ENCODE results near the gene GABBR2. TPM values are rescaled to one million over a fixed set of nuclear protein-coding genes. Genes with fewer than 3 reads are reported as not detected.

Gene GABBR2
- total and polyA plus RNA-seq, 2 donors = 0.14 TPM

GRCh38 chr9:98563212-98563907 is 145.4 kb downstream of the GABBR2 start:
- DNase-seq (ENCODE audit: low read depth in 6 of 9, low spot score in 9 of 9) = no peak
- WGBS = 97% methylated on average over 14 of the region's 14 CpGs

GRCh38 chr9:98559561-98559960 is 149.2 kb downstream of the GABBR2 start:
- H3K27ac ChIP-seq (ENCODE audit: low read depth in 1 of 2, low read length in 1 of 2) = no peak overlapping the region
- H3K4me1 ChIP-seq (ENCODE audit: control insufficient read depth in 2 of 2, insufficient read depth in 2 of 2, low read length in 2 of 2) = no peaks in the 10 kb centered on the region
- no peaks in the 10 kb centered on the region for H3K27me3 ChIP-seq (ENCODE audit: control insufficient read depth in 2 of 2, insufficient read depth in 1 of 2, low read length in 1 of 2)
- DNase-seq (ENCODE audit: low read depth in 6 of 9, low spot score in 9 of 9) = no peak
- H3K36me3 ChIP-seq (ENCODE audit: control insufficient read depth in 2 of 2, insufficient read depth in 2 of 2, low read length in 1 of 2) = no peaks in the 10 kb centered on the region
- no peaks in the 10 kb centered on the region for H3K9me3 ChIP-seq (ENCODE audit: control insufficient read depth in 2 of 2, insufficient read depth in 1 of 2, low read length in 1 of 2)
- no peak overlapping the region for H3K4me3 ChIP-seq (ENCODE audit: low read length in 2 of 2)

More at GRCh38 chr9:98563212-98563907, 145.4 kb downstream of the GABBR2 start:
- Histone ChIP-seq H3K27ac (ENCODE audit: low read depth in 1 of 2, low read length in 1 of 2) (no peak overlapping the region), H3K36me3 (ENCODE audit: control insufficient read depth in 2 of 2, insufficient read depth in 2 of 2, low read length in 1 of 2) (no peaks in the 10 kb centered on the region), H3K27me3 (ENCODE audit: control insufficient read depth in 2 of 2, insufficient read depth in 1 of 2, low read length in 1 of 2) (no peaks in the 10 kb centered on the region), H3K4me3 (ENCODE audit: low read length in 2 of 2) (no peak overlapping the region), H3K9me3 (ENCODE audit: control insufficient read depth in 2 of 2, insufficient read depth in 1 of 2, low read length in 1 of 2) (no peaks in the 10 kb centered on the region), H3K4me1 (ENCODE audit: control insufficient read depth in 2 of 2, insufficient read depth in 2 of 2, low read length in 2 of 2) (no peaks in the 10 kb centered on the region)

- no peaks in the 10 kb centered on the region for H3K9me3 ChIP-seq (ENCODE audit: control insufficient read depth in 2 of 2, insufficient read depth in 1 of 2, low read length in 1 of 2)
- H3K4me1 ChIP-seq (ENCODE audit: control insufficient read depth in 2 of 2, insufficient read depth in 2 of 2, low read length in 2 of 2) = no peaks in the 10 kb centered on the region
- no peak for DNase-seq (ENCODE audit: low read depth in 6 of 9, low spot score in 9 of 9)
- H3K4me3 ChIP-seq (ENCODE audit: low read length in 2 of 2) = no peak overlapping the region
- H3K27ac ChIP-seq (ENCODE audit: low read depth in 1 of 2, low read length in 1 of 2) = no peak overlapping the region
- H3K27me3 ChIP-seq (ENCODE audit: control insufficient read depth in 2 of 2, insufficient read depth in 1 of 2, low read length in 1 of 2) = no peaks in the 10 kb centered on the region
- 81% methylated on average over 3 of the region's 3 CpGs for WGBS
- no peaks in the 10 kb centered on the region for H3K36me3 ChIP-seq (ENCODE audit: control insufficient read depth in 2 of 2, insufficient read depth in 2 of 2, low read length in 1 of 2)
These were observed 150.2 kb downstream of the GABBR2 start for GRCh38 chr9:98558575-98558974.

- no peak overlapping the region for H3K27ac ChIP-seq (ENCODE audit: low read depth in 1 of 2, low read length in 1 of 2)
- H3K9me3 ChIP-seq (ENCODE audit: control insufficient read depth in 2 of 2, insufficient read depth in 1 of 2, low read length in 1 of 2) = no peaks in the 10 kb centered on the region
- no peaks in the 10 kb centered on the region for H3K36me3 ChIP-seq (ENCODE audit: control insufficient read depth in 2 of 2, insufficient read depth in 2 of 2, low read length in 1 of 2)
- 96% methylated on average over 12 of the region's 12 CpGs for WGBS
- H3K4me3 ChIP-seq (ENCODE audit: low read length in 2 of 2) = no peak overlapping the region
- DNase-seq (ENCODE audit: low read depth in 6 of 9, low spot score in 9 of 9) = no peak
- H3K27me3 ChIP-seq (ENCODE audit: control insufficient read depth in 2 of 2, insufficient read depth in 1 of 2, low read length in 1 of 2) = no peaks in the 10 kb centered on the region
- no peaks in the 10 kb centered on the region for H3K4me1 ChIP-seq (ENCODE audit: control insufficient read depth in 2 of 2, insufficient read depth in 2 of 2, low read length in 2 of 2)
These were observed 152.2 kb downstream of the GABBR2 start for GRCh38 chr9:98556511-98556910.

- no peaks in the 10 kb centered on the region for H3K36me3 ChIP-seq (ENCODE audit: control insufficient read depth in 2 of 2, insufficient read depth in 2 of 2, low read length in 1 of 2)
- H3K27ac ChIP-seq (ENCODE audit: low read depth in 1 of 2, low read length in 1 of 2) = no peak overlapping the region
- no peaks in the 10 kb centered on the region for H3K27me3 ChIP-seq (ENCODE audit: control insufficient read depth in 2 of 2, insufficient read depth in 1 of 2, low read length in 1 of 2)
- 94% methylated on average over 10 of the region's 10 CpGs for WGBS
- no peak overlapping the region for H3K4me3 ChIP-seq (ENCODE audit: low read length in 2 of 2)
- H3K4me1 ChIP-seq (ENCODE audit: control insufficient read depth in 2 of 2, insufficient read depth in 2 of 2, low read length in 2 of 2) = no peaks in the 10 kb centered on the region
- no peak for DNase-seq (ENCODE audit: low read depth in 6 of 9, low spot score in 9 of 9)
- H3K9me3 ChIP-seq (ENCODE audit: control insufficient read depth in 2 of 2, insufficient read depth in 1 of 2, low read length in 1 of 2) = no peaks in the 10 kb centered on the region
These were observed 152.9 kb downstream of the GABBR2 start for GRCh38 chr9:98555651-98556465.

- Histone ChIP-seq H3K27ac (ENCODE audit: low read depth in 1 of 2, low read length in 1 of 2) (no peak overlapping the region), H3K27me3 (ENCODE audit: control insufficient read depth in 2 of 2, insufficient read depth in 1 of 2, low read length in 1 of 2) (no peaks in the 10 kb centered on the region), H3K4me3 (ENCODE audit: low read length in 2 of 2) (no peak overlapping the region), H3K36me3 (ENCODE audit: control insufficient read depth in 2 of 2, insufficient read depth in 2 of 2, low read length in 1 of 2) (no peaks in the 10 kb centered on the region), H3K4me1 (ENCODE audit: control insufficient read depth in 2 of 2, insufficient read depth in 2 of 2, low read length in 2 of 2) (no peaks in the 10 kb centered on the region), H3K9me3 (ENCODE audit: control insufficient read depth in 2 of 2, insufficient read depth in 1 of 2, low read length in 1 of 2) (no peaks in the 10 kb centered on the region)
- WGBS = 92% methylated on average over 5 of the region's 5 CpGs
- DNase-seq (ENCODE audit: low read depth in 6 of 9, low spot score in 9 of 9) = no peak
These were observed 154.0 kb downstream of the GABBR2 start for GRCh38 chr9:98554752-98555151.

- H3K27ac ChIP-seq (ENCODE audit: low read depth in 1 of 2, low read length in 1 of 2) = no peak overlapping the region
- H3K9me3 ChIP-seq (ENCODE audit: control insufficient read depth in 2 of 2, insufficient read depth in 1 of 2, low read length in 1 of 2) = no peaks in the 10 kb centered on the region
- 89% methylated on average over 8 of the region's 8 CpGs for WGBS
These were observed 156.4 kb downstream of the GABBR2 start for GRCh38 chr9:98552331-98552730.

GRCh38 chr9:98551511-98552286 is 157.0 kb downstream of the GABBR2 start:
- no peaks in the 10 kb centered on the region for H3K4me1 ChIP-seq (ENCODE audit: control insufficient read depth in 2 of 2, insufficient read depth in 2 of 2, low read length in 2 of 2)
- WGBS = 95% methylated on average over 11 of the region's 11 CpGs
- no peaks in the 10 kb centered on the region for H3K9me3 ChIP-seq (ENCODE audit: control insufficient read depth in 2 of 2, insufficient read depth in 1 of 2, low read length in 1 of 2)
- H3K36me3 ChIP-seq (ENCODE audit: control insufficient read depth in 2 of 2, insufficient read depth in 2 of 2, low read length in 1 of 2) = no peaks in the 10 kb centered on the region
- no peak overlapping the region for H3K27ac ChIP-seq (ENCODE audit: low read depth in 1 of 2, low read length in 1 of 2)
- H3K4me3 ChIP-seq (ENCODE audit: low read length in 2 of 2) = no peak overlapping the region
- no peaks in the 10 kb centered on the region for H3K27me3 ChIP-seq (ENCODE audit: control insufficient read depth in 2 of 2, insufficient read depth in 1 of 2, low read length in 1 of 2)
- no peak for DNase-seq (ENCODE audit: low read depth in 6 of 9, low spot score in 9 of 9)

More at GRCh38 chr9:98552331-98552730, 156.4 kb downstream of the GABBR2 start:
- Histone ChIP-seq H3K4me3 (ENCODE audit: low read length in 2 of 2) (no peak overlapping the region), H3K36me3 (ENCODE audit: control insufficient read depth in 2 of 2, insufficient read depth in 2 of 2, low read length in 1 of 2) (no peaks in the 10 kb centered on the region), H3K27me3 (ENCODE audit: control insufficient read depth in 2 of 2, insufficient read depth in 1 of 2, low read length in 1 of 2) (no peaks in the 10 kb centered on the region), H3K4me1 (ENCODE audit: control insufficient read depth in 2 of 2, insufficient read depth in 2 of 2, low read length in 2 of 2) (no peaks in the 10 kb centered on the region)
- no peak for DNase-seq (ENCODE audit: low read depth in 6 of 9, low spot score in 9 of 9)
